GM12878 (cell line): ENCODE results near the gene HOXB13. TPM values are rescaled to one million over a fixed set of nuclear protein-coding genes. Genes with fewer than 3 reads are reported as not detected.

ENCODE experiments used
- ATAC-seq: fragments of 200-7000 bp; cut with Tn5 transposase; 3 replicates; pipeline ENCODE4 v1.9.1; 2020; ENCODE audit warnings: mild to moderate bottlenecking, moderate library complexity
- BruUV-seq: library from RNA; stranded (reverse); fragments of 400-500 nt; replicated peaks from 2 replicates; lab custom pipeline; 2021; lab: Mats Ljungman, UMichigan
- CTCF ChIA-PET: fragments of 300-600 bp; sonication (Branson Sonifier 250); formaldehyde crosslinking; extraction: SDS; loops from one replicate; lab custom pipeline; 2021; ENCODE audit warnings: inconsistent platforms; lab: Yijun Ruan, JAX
- POLR2A ChIA-PET: fragments of 350-600 bp; formaldehyde crosslinking; extraction: SDS; loops from one replicate; lab custom pipeline; 2021; ENCODE audit warnings: inconsistent platforms; lab: Charles Lee
- RAD21 ChIA-PET: fragments of 300-600 bp; sonication (Branson Sonifier 250); formaldehyde crosslinking; loops from one replicate; lab custom pipeline; 2023; ENCODE audit warnings: antibody characterized with exemption; ENCODE audit not compliant: unreplicated experiment; lab: Charles Lee
- SMC1A ChIA-PET: fragments of 300-600 bp; sonication (Branson Sonifier 250); formaldehyde crosslinking; loops from one replicate; lab custom pipeline; 2023; ENCODE audit not compliant: unreplicated experiment, uncharacterized antibody; lab: Charles Lee
- DNase-seq: peaks from one replicate; pipeline ENCODE4 v3.0.0-alpha.2; 2011; ENCODE audit warnings: low read depth, low spot score
- FAIRE-seq: peaks from 3 replicates; lab custom pipeline; 2011; peaks lifted over from hg19 to GRCh38; lab: Jason Lieb, UNC
- H2AFZ ChIP-seq: 2 replicates; pipeline ENCODE4 v1.6.0; 2011; ENCODE audit warnings: low read depth, low read length, control low read depth; ENCODE audit not compliant: control insufficient read depth
- H3K27ac ChIP-seq: 2 replicates; pipeline ENCODE4 v1.5.1; 2011; ENCODE audit warnings: control low read depth; ENCODE audit not compliant: control insufficient read depth, insufficient read depth
- H3K27me3 ChIP-seq, 2 experiments: replicated peaks in 1 of 2; 2 replicates each; pipeline versions ENCODE4 v1.6.0 to v1.6.1; 2011; ENCODE audit warnings: low read length in 1 of 2; ENCODE audit not compliant: control insufficient read depth in 2 of 2, insufficient read depth in 2 of 2
- H3K36me3 ChIP-seq, 2 experiments: 2 replicates each; pipeline ENCODE4 v1.5.1; 2011; ENCODE audit warnings: low read length in 1 of 2; ENCODE audit not compliant: control insufficient read depth in 2 of 2, insufficient read depth in 2 of 2
- H3K4me1 ChIP-seq: 2 replicates; pipeline ENCODE4 v1.6.1; 2011; ENCODE audit warnings: mild to moderate bottlenecking, low read length, moderate library complexity, mixed read lengths; ENCODE audit not compliant: control insufficient read depth, insufficient read depth
- H3K4me2 ChIP-seq: 2 replicates; pipeline ENCODE4 v1.6.0; 2011; ENCODE audit warnings: control low read depth; ENCODE audit not compliant: control insufficient read depth, insufficient read depth
- H3K4me3 ChIP-seq: fragments of 200-600 bp; sonication (generic); 2 replicates; pipeline ENCODE4 v1.5.1; 2016
- H3K79me2 ChIP-seq: 2 replicates; pipeline ENCODE4 v1.6.0; 2011; ENCODE audit warnings: low read length; ENCODE audit not compliant: control insufficient read depth, insufficient read depth
- H3K9ac ChIP-seq: 2 replicates; pipeline ENCODE4 v1.8.0; 2011; ENCODE audit warnings: low read length, control low read depth, mixed read lengths; ENCODE audit not compliant: control insufficient read depth, insufficient read depth
- H3K9me3 ChIP-seq: replicated peaks from 3 replicates; pipeline ENCODE4 v1.5.1; 2011; ENCODE audit warnings: mild to moderate bottlenecking, low read length; ENCODE audit not compliant: control insufficient read depth, insufficient read depth
- H4K20me1 ChIP-seq: 2 replicates; pipeline ENCODE4 v1.6.0; 2011; ENCODE audit not compliant: control insufficient read depth, insufficient read depth
- EZH2 ChIP-seq: IDR thresholded peaks from 2 replicates; pipeline ENCODE4 v1.6.1; 2012; ENCODE audit warnings: low read depth, mild to moderate bottlenecking, control low read depth, inconsistent platforms, low read length, borderline replicate concordance; ENCODE audit not compliant: control insufficient read depth
- MTA2 ChIP-seq: fragments of 450-650 bp; IDR thresholded peaks from 2 replicates; pipeline ENCODE4 v1.6.1; 2016; ENCODE audit warnings: low read depth, mild to moderate bottlenecking, moderate library complexity
- WGBS: methylation state at CpG from one replicate; pipeline ENCODE4 v1.1.6; 2016; ENCODE audit warnings: low lambda C conversion rate; ENCODE audit not compliant: insufficient replicate concordance, insufficient coverage; ENCODE audit errors: missing lambda C conversion rate; 5-methylcytosine and 5-hydroxymethylcytosine counted together
- in situ Hi-C: fragments of 300-500 bp; cut with MboI; formaldehyde crosslinking; loops from 9 replicates; pipeline ENCODE4 v1.14.3; 2018; ENCODE audit warnings: mixed read lengths
- intact Hi-C: fragments of 100-400 bp; cut with micrococcal nuclease; formaldehyde crosslinking; loops from one replicate; pipeline ENCODE4 v1.14.2; 2022; ENCODE audit not compliant: unreplicated experiment
- polyA plus RNA-seq, 11 experiments: library from polyadenylated mRNA; depleted of rRNA in 4 of 11; unstranded in 6 of 11; stranded (reverse) in 5 of 11; fragments of >200 nt; fragmentation: Nextera tagmentation in 4 of 11; fragmentation: Illumina TruSeq in 1 of 11; extraction: Ambion mirVana in 4 of 11; extraction: Trizol in 1 of 11; gene quantifications; 1 replicate in 1 of 11; 2 replicates in 10 of 11; pipeline versions ENCODE4 v1.2.1 to v1.2.3, GENCODE V29; 2011 to 2016; ENCODE audit warnings: inconsistent platforms in 2 of 11, missing spikeins in 2 of 11, low read depth in 1 of 11
- total RNA-seq, 4 experiments: library from RNA; depleted of rRNA in 3 of 4; stranded (reverse); fragments of >200 nt in 3 of 4; fragmentation: Illumina TruSeq in 1 of 4; extraction: Trizol in 1 of 4; gene quantifications; 2 replicates each; pipeline versions ENCODE4 v1.2.1 to v1.2.3, GENCODE V29; 2013 to 2021
- TF ChIP-seq, protein P1 (sequence below): fragments of 450-650 bp; IDR thresholded peaks from 2 replicates; pipeline ENCODE4 v1.6.1; 2017; ENCODE audit warnings: antibody characterized with exemption, mild to moderate bottlenecking, moderate library complexity

Gene HOXB13
- total and polyA plus RNA-seq, 10 of the 15 experiments (the other 5 are each of a cell fraction or from before 2014, with no cell fraction given) = 0.05 TPM; not detected in 9

DNA sequence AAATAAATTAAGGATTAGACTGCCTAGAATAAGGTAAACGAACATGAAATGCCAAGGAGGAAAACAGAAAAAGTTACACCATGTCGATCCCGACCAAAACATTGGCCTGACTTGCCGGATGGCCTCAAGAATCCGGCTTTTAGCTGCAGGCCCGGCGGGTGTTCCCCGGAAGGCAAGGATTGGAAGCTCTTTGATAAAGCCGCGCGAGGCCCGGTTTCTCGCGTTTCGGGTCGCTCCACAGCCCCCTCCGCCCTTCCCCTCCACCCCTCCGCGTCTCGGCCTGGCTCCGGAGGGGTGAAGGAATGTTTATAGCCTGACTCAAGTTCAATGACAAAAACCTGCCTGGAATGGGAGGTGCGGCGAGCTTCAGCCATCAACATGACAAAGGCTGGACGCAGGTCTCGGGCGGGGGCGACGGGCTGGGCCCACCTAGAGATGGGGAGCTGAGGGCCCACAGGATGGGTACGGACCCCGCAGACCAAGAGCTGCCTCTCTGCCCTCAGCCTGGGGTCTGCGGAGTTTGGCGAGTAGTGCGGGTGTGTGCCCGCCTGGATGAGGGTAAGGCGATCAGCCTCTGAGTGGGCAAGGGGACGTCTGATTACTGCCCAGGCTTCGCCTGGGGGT lies 8.8 kb downstream of the HOXB13 start:
- 40% methylated on average over 37 of the region's 37 CpGs for whole genome bisulfite sequencing
- Histone ChIP-seq H3K36me3 (no peaks in the 10 kb centered on the region), H2AFZ (no peak overlapping the region)
- RAD21 ChIA-PET = no interaction called here
- TF ChIP-seq MTA2 = no peak
- TF ChIP-seq, protein P1, sequence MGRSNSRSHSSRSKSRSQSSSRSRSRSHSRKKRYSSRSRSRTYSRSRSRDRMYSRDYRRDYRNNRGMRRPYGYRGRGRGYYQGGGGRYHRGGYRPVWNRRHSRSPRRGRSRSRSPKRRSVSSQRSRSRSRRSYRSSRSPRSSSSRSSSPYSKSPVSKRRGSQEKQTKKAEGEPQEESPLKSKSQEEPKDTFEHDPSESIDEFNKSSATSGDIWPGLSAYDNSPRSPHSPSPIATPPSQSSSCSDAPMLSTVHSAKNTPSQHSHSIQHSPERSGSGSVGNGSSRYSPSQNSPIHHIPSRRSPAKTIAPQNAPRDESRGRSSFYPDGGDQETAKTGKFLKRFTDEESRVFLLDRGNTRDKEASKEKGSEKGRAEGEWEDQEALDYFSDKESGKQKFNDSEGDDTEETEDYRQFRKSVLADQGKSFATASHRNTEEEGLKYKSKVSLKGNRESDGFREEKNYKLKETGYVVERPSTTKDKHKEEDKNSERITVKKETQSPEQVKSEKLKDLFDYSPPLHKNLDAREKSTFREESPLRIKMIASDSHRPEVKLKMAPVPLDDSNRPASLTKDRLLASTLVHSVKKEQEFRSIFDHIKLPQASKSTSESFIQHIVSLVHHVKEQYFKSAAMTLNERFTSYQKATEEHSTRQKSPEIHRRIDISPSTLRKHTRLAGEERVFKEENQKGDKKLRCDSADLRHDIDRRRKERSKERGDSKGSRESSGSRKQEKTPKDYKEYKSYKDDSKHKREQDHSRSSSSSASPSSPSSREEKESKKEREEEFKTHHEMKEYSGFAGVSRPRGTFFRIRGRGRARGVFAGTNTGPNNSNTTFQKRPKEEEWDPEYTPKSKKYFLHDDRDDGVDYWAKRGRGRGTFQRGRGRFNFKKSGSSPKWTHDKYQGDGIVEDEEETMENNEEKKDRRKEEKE = no peak
- TF ChIP-seq EZH2 = 0 out of 2 replicates have a peak, but pooled peaks have one; percentile 16
- TF ChIP-seq, all 136 proteins: peak for 1
- POLR2A ChIA-PET = no interaction called here
- no peak for ATAC-seq
- no peaks in the 10 kb centered on the region; the same call in 2 of the 3 replicates for H3K9me3 ChIP-seq
- H3K4me1 ChIP-seq = no peaks in the 10 kb centered on the region; the same call in 1 of the 2 replicates
- in situ Hi-C loops = no loop called here
- H4K20me1 ChIP-seq = no peaks in the 10 kb centered on the region
- SMC1A ChIA-PET = interaction anchor here (1.4 kb wide), 1 partner anchor 71 kb away, joined by 3 read pairs; no protein-coding TSS in a partner anchor
- DNase-seq = no peak
- no peak for FAIRE-seq
- intact Hi-C loops = loop anchor here (5.0 kb wide), 1 partner anchor 73 kb away; no protein-coding TSS in a partner anchor
- CTCF ChIA-PET = interaction anchor here (7.5 kb wide), 1 partner anchor 39 kb away, joined by 56 read pairs; no protein-coding TSS in a partner anchor
- no peaks in the 10 kb centered on the region for H3K79me2 ChIP-seq
- no peak overlapping the region for H3K4me3 ChIP-seq
- no peak overlapping the region for H3K27ac ChIP-seq
- no TSS peak for BruUV-seq
- no peak overlapping the region for H3K9ac ChIP-seq
- H3K27me3 ChIP-seq = peaks cover 24 to 51% of the 10 kb centered on the region in 2 experiments
- H3K4me2 ChIP-seq = no peak overlapping the region
